RCC 7860 (cell line): ENCODE data around the gene TMPRSS13.

Experiments used
- DNase-seq: peaks from one replicate; pipeline ENCODE4 v3.0.0-alpha.2; 2015; ENCODE audit warnings: low spot score
- FAIRE-seq: peaks from 2 replicates; lab custom pipeline; 2012; peaks lifted over from hg19 to GRCh38; lab: Jason Lieb, UNC

The TMPRSS13 gene

GRCh38 chr11:117914991-117915618 lies 14.1 kb downstream of the TMPRSS13 start:
- FAIRE-seq = no peak
- no peak for DNase-seq

- DNase-seq (no peak), FAIRE-seq (no peak)
Measured at GRCh38 chr11:117914398-117914761, 14.8 kb downstream of the TMPRSS13 start.

GRCh38 chr11:117913736-117914397 lies 15.3 kb downstream of the TMPRSS13 start:
- no peak for FAIRE-seq
- no peak for DNase-seq

GRCh38 chr11:117912497-117912896 lies 16.7 kb downstream of the TMPRSS13 start:
- DNase-seq (no peak), FAIRE-seq (no peak)

GRCh38 chr11:117911694-117912093 lies 17.5 kb downstream of the TMPRSS13 start:
- DNase-seq (no peak), FAIRE-seq (no peak)

GRCh38 chr11:117910941-117911655 lies 18.1 kb downstream of the TMPRSS13 start:
- DNase-seq (no peak), FAIRE-seq (no peak)

GRCh38 chr11:117910525-117910924 lies 18.7 kb downstream of the TMPRSS13 start:
- DNase-seq (no peak), FAIRE-seq (no peak)

- FAIRE-seq (no peak), DNase-seq (no peak)
Measured at GRCh38 chr11:117909611-117910382, 19.4 kb downstream of the TMPRSS13 start.

GRCh38 chr11:117908959-117909610 lies 20.1 kb downstream of the TMPRSS13 start:
- DNase-seq (no peak), FAIRE-seq (no peak)

GRCh38 chr11:117908109-117908895 lies 20.9 kb downstream of the TMPRSS13 start:
- DNase-seq = no peak
- FAIRE-seq = no peak

- DNase-seq (peak; percentile 86), FAIRE-seq (peak; percentile 78)
Measured at GRCh38 chr11:117907276-117908108, 21.7 kb downstream of the TMPRSS13 start.

GRCh38 chr11:117906710-117907109 lies 22.5 kb downstream of the TMPRSS13 start:
- FAIRE-seq (no peak), DNase-seq (no peak)

- no peak for FAIRE-seq
Measured at GRCh38 chr11:117906126-117906525, 23.1 kb downstream of the TMPRSS13 start.

GRCh38 chr11:117905524-117905923 lies 23.7 kb downstream of the TMPRSS13 start:
- no peak for FAIRE-seq

More at GRCh38 chr11:117906126-117906525, 23.1 kb downstream of the TMPRSS13 start:
- DNase-seq = no peak

GRCh38 chr11:117903505-117904382 lies 25.5 kb downstream of the TMPRSS13 start:
- DNase-seq (no peak), FAIRE-seq (no peak)

More at GRCh38 chr11:117905524-117905923, 23.7 kb downstream of the TMPRSS13 start:
- DNase-seq = no peak

- FAIRE-seq = no peak
Measured at GRCh38 chr11:117902001-117902845, 27.0 kb downstream of the TMPRSS13 start.

GRCh38 chr11:117901601-117902000 lies 27.6 kb downstream of the TMPRSS13 start:
- FAIRE-seq = no peak
- DNase-seq = no peak

More at GRCh38 chr11:117902001-117902845, 27.0 kb downstream of the TMPRSS13 start:
- no peak for DNase-seq
